GM18520 (cell line): ENCODE results near the gene POMT2.

Source experiments
- ATAC-seq: cut with Tn5 transposase; IDR thresholded peaks from one replicate; pipeline ENCODE4 v1.9.1; 2021; ENCODE audit not compliant: unreplicated experiment

POMT2 gene

GRCh38 chr14:77268989-77269600 lies 51.6 kb downstream of the POMT2 start:
- ATAC-seq, result no peak

- ATAC-seq, result no peak
Observed at GRCh38 chr14:77267937-77268699, 52.6 kb downstream of the POMT2 start.

- no peak for ATAC-seq
Observed at GRCh38 chr14:77266336-77266735, 54.3 kb downstream of the POMT2 start.

GRCh38 chr14:77265561-77266335 lies 54.9 kb downstream of the POMT2 start:
- ATAC-seq, result no peak

- no peak for ATAC-seq
Observed at GRCh38 chr14:77265187-77265515, 55.5 kb downstream of the POMT2 start.

GRCh38 chr14:77264466-77265186 lies 56.1 kb downstream of the POMT2 start:
- no peak for ATAC-seq

GRCh38 chr14:77260631-77261030 lies 60.1 kb downstream of the POMT2 start:
- ATAC-seq, result no peak

GRCh38 chr14:77260199-77260598 lies 60.5 kb downstream of the POMT2 start:
- no peak for ATAC-seq

GRCh38 chr14:77259025-77259715 lies 61.5 kb downstream of the POMT2 start:
- ATAC-seq, result no peak

- ATAC-seq, result no peak
Observed at GRCh38 chr14:77258566-77258965, 62.1 kb downstream of the POMT2 start.

GRCh38 chr14:77257700-77258099 lies 63.0 kb downstream of the POMT2 start:
- ATAC-seq, result no peak

- ATAC-seq, result no peak
Observed at GRCh38 chr14:77256694-77257093, 64.0 kb downstream of the POMT2 start.

GRCh38 chr14:77253333-77254190 lies 67.1 kb downstream of the POMT2 start:
- no peak for ATAC-seq

GRCh38 chr14:77251870-77252269 lies 68.8 kb downstream of the POMT2 start:
- no peak for ATAC-seq

- ATAC-seq, result no peak
Observed at GRCh38 chr14:77250927-77251326, 69.8 kb downstream of the POMT2 start.

GRCh38 chr14:77249286-77249685 lies 71.4 kb downstream of the POMT2 start:
- no peak for ATAC-seq

GRCh38 chr14:77248666-77249065 lies 72.0 kb downstream of the POMT2 start:
- no peak for ATAC-seq

GRCh38 chr14:77246784-77247183 lies 73.9 kb downstream of the POMT2 start:
- ATAC-seq, result no peak

- ATAC-seq, result no peak
Observed at GRCh38 chr14:77245820-77246219, 74.9 kb downstream of the POMT2 start.

- no peak for ATAC-seq
Observed at GRCh38 chr14:77243853-77244252, 76.8 kb downstream of the POMT2 start.
